Thoracic aorta (tissue), 2 donors: ENCODE results near the gene FAAP20. TPM values are rescaled to one million over a fixed set of nuclear protein-coding genes. Genes with fewer than 3 reads are reported as not detected.

Experiments
- ATAC-seq: fragments of 150-250 bp; one replicate; pipeline ENCODE4 v1.8.0; 2017; ENCODE audit warnings: low read depth; ENCODE audit not compliant: insufficient number of reproducible peaks, low FRiP score
- DNase-seq: peaks from one replicate; pipeline ENCODE4 v3.0.0-alpha.2; 2020; ENCODE audit warnings: low spot score
- H3K27ac ChIP-seq, 2 donors: fragments of 200-600 bp; sonication (generic); 1 replicate in 1 of 2; 2 replicates in 1 of 2; pipeline ENCODE4 v1.5.1; 2016; ENCODE audit warnings: mild to moderate bottlenecking in 2 of 2, moderate library complexity in 2 of 2
- H3K27me3 ChIP-seq: fragments of 200-600 bp; sonication (generic); replicated peaks from 2 replicates; pipeline ENCODE4 v1.6.0; 2016; ENCODE audit warnings: mild to moderate bottlenecking; ENCODE audit not compliant: insufficient read depth
- H3K36me3 ChIP-seq: fragments of 200-600 bp; sonication (generic); one replicate; pipeline ENCODE4 v1.5.1; 2016
- H3K4me1 ChIP-seq, 2 donors: fragments of 200-600 bp; sonication (generic); 1 replicate in 1 of 2; 2 replicates in 1 of 2; pipeline versions ENCODE4 v1.5.1 to v1.6.0; 2016; ENCODE audit warnings: low read depth in 2 of 2, mild to moderate bottlenecking in 1 of 2; ENCODE audit not compliant: control insufficient read depth in 1 of 2
- H3K4me3 ChIP-seq: fragments of 200-600 bp; sonication (generic); 2 replicates; pipeline ENCODE4 v1.5.1; 2016; ENCODE audit warnings: mild to moderate bottlenecking
- H3K9me3 ChIP-seq: fragments of 200-600 bp; sonication (generic); 2 replicates; pipeline ENCODE4 v1.5.1; 2016
- CTCF ChIP-seq: fragments of 200-600 bp; sonication (generic); IDR thresholded peaks from one replicate; pipeline ENCODE4 v1.5.1; 2019; ENCODE audit warnings: antibody characterized with exemption
- total RNA-seq, 2 donors: library from RNA; depleted of rRNA; stranded (reverse); fragments of >200 nt; gene quantifications; one replicate each; pipeline versions ENCODE4 v1.1.0 to v1.2.3, GENCODE V29; 2016

FAAP20 gene
- total RNA-seq, 2 donors from 2014 or later: 29.1 to 52.6 TPM

- Histone ChIP-seq H3K27me3 (no peaks in the 10 kb centered on the region), H3K36me3 (no peaks in the 10 kb centered on the region), H3K4me3 (peak overlapping the region; percentile 73), H3K4me1 (peaks cover 17 to 43% of the 10 kb centered on the region in 2 donors), H3K27ac (peak overlapping the region; percentile 73 to 88), H3K9me3 (no peaks in the 10 kb centered on the region)
- peak; percentile 86 for DNase-seq
- no peak for TF ChIP-seq CTCF
- peak; percentile 73 for ATAC-seq
Measured at GRCh38 chr1:2199042-2199810, 4.7 kb upstream of the FAAP20 start.

- DNase-seq: no peak
- Histone ChIP-seq H3K4me3 (peak overlapping the region; percentile 73), H3K36me3 (no peaks in the 10 kb centered on the region), H3K27me3 (no peaks in the 10 kb centered on the region), H3K27ac (peak overlapping the region; percentile 73 to 88), H3K9me3 (no peaks in the 10 kb centered on the region), H3K4me1 (peaks cover 17 to 42% of the 10 kb centered on the region in 2 donors)
- no peak for TF ChIP-seq CTCF
- no peak for ATAC-seq
Measured at GRCh38 chr1:2198571-2198970, 4.0 kb upstream of the FAAP20 start.

DNA sequence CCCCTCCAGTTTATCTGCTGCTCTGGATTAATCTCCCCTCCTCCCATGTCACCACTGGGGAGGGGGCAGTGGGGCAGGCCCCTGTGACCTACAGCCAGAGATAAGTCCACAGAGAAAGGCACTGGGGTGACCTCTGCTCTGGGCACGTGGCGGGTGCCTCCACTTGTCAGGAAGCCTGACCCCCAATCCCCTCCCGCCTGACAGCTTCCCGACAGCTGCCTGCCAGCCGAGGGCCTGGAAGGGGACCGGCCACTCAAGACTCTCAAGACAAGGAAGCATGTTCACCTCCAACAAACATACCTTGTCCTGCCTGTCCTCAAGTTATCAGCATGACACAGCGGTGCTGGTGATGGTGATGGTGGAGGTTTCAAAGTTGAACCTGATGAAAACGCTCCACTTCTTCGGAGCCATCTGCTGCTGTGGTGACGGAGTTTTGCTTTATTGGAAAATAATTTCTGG is 3.2 kb upstream of the FAAP20 start:
- no peak for DNase-seq
- no peak for ATAC-seq
- no peak overlapping the region for H3K4me3 ChIP-seq
- peaks cover 25 to 46% of the 10 kb centered on the region in 2 donors for H3K4me1 ChIP-seq
- H3K27ac ChIP-seq: peak overlapping the region; percentile 73 to 88
- no peaks in the 10 kb centered on the region for H3K27me3 ChIP-seq
- no peak for TF ChIP-seq CTCF
- H3K9me3 ChIP-seq: no peaks in the 10 kb centered on the region
- H3K36me3 ChIP-seq: no peaks in the 10 kb centered on the region

DNA sequence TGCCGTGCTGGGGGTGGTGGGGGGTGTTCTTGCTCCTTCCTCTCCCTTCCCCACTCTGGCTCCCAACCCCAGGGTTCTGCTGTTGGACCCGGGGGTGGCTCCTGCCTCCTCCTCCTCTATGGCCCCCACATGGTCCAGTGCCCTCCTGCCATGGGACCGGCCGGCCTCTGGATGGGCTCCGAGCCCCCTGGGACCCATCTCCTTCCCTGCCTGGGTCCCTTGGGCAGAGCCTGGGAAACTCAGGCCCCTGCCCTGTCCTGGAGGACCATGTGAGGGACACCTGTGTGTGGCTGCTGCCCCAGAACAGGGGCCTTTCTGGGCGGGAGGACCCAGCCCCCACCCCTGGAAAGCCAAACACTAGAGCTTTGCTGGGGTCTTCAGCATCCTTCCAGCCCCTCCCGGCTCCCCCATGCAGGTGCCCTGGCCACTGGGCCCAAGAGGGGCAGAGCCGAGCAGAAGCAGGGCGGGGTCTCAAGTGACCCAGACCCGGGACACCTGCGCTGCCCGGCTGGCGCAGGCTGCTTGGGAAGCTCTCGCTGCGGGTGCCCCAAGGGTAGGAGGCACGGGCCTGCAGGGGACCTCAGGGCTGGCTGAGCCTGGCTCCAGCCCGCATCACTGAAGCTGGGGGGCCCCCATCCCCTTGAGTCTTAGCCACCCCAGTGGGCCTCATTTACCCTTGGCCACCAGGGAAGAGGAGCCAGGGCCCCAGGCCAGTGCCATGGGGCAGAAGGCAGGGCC is 2.5 kb upstream of the FAAP20 start:
- DNase-seq (no peak), ATAC-seq (no peak)
- H3K4me1 ChIP-seq: peaks cover 31 to 52% of the 10 kb centered on the region in 2 donors
- TF ChIP-seq CTCF: no peak
- H3K27ac ChIP-seq: peak overlapping the region; percentile 27 to 73
- no peaks in the 10 kb centered on the region for H3K36me3 ChIP-seq
- no peaks in the 10 kb centered on the region for H3K9me3 ChIP-seq
- no peaks in the 10 kb centered on the region for H3K27me3 ChIP-seq
- no peak overlapping the region for H3K4me3 ChIP-seq

DNA sequence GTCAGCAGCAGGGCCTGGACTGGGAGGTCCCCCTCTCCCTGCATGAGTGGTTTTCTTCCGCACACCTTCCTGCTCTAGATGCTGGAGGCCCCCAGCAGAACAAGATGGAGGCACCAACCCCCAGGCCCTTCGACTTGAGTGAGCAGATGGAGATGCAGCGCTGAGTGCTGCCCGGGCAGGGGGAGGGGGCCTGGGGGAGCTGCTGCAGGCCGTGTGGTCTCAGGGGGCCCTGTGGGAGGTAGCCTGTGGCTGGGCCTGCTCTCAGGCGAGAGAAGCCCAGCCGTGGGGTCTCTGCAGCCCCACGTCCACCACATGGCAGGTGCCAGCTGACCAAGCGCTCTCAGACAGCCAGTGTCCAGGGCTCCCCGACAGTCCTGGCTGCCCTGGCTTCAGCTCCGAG is 1.2 kb upstream of the FAAP20 start:
- TF ChIP-seq CTCF: no peak
- H3K27ac ChIP-seq: peak overlapping the region; percentile 92 to 97
- H3K9me3 ChIP-seq: no peaks in the 10 kb centered on the region
- no peak for ATAC-seq
- peaks cover 43 to 62% of the 10 kb centered on the region in 2 donors for H3K4me1 ChIP-seq
- DNase-seq: no peak
- no peaks in the 10 kb centered on the region for H3K36me3 ChIP-seq
- H3K27me3 ChIP-seq: no peaks in the 10 kb centered on the region
- no peak overlapping the region for H3K4me3 ChIP-seq
